ENCODE results near the gene ENPP1. TPM values are rescaled to one million over a fixed set of nuclear protein-coding genes. Genes with fewer than 3 reads are reported as not detected.

Gene ENPP1
- total RNA-seq, 2 experiments from 2014 or later, result 0.08 TPM

DNA sequence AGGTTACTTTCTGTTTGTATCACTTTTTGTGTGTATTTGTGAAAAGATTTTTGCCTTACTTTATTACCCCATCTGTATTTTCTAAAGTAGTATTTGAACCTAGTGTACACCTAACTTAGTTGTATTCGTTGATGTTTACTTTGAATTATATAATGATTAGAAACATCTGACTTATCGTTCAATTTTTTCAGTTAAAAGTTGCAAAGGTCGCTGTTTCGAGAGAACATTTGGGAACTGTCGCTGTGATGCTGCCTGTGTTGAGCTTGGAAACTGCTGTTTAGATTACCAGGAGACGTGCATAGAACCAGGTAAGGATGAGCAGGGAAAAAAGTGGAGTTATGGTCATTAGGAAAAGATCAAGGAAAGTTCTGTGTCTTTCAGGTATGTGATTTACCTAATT lies 42.0 kb downstream of the ENPP1 start:
- no peak for ATAC-seq (ENCODE audit: poor library complexity)
- Histone ChIP-seq H3K27me3 (ENCODE audit: control insufficient read depth in 1 of 2, insufficient read depth in 2 of 2, low read length in 2 of 2) (peaks cover 0 to 3% of the 10 kb centered on the region in 2 experiments), H3K27ac (ENCODE audit: low read depth in 1 of 2, low read length in 2 of 2) (no peak overlapping the region), H3K36me3 (ENCODE audit: insufficient read depth, low read length) (no peaks in the 10 kb centered on the region), H3K9me3 (ENCODE audit: control insufficient read depth in 1 of 2, insufficient read depth in 1 of 2, low read length in 2 of 2) (no peaks in the 10 kb centered on the region), H3K4me1 (ENCODE audit: insufficient read depth, low read length) (no peaks in the 10 kb centered on the region), H3K4me3 (ENCODE audit: low read length) (no peak overlapping the region)
- TF ChIP-seq, protein P1, sequence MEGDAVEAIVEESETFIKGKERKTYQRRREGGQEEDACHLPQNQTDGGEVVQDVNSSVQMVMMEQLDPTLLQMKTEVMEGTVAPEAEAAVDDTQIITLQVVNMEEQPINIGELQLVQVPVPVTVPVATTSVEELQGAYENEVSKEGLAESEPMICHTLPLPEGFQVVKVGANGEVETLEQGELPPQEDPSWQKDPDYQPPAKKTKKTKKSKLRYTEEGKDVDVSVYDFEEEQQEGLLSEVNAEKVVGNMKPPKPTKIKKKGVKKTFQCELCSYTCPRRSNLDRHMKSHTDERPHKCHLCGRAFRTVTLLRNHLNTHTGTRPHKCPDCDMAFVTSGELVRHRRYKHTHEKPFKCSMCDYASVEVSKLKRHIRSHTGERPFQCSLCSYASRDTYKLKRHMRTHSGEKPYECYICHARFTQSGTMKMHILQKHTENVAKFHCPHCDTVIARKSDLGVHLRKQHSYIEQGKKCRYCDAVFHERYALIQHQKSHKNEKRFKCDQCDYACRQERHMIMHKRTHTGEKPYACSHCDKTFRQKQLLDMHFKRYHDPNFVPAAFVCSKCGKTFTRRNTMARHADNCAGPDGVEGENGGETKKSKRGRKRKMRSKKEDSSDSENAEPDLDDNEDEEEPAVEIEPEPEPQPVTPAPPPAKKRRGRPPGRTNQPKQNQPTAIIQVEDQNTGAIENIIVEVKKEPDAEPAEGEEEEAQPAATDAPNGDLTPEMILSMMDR (IDR thresholded peaks at IDR 0.05), result no peak
- no peak for DNase-seq
- ChIA-PET POLR2A (interaction anchor here (0.7 kb wide), 1 partner anchor 187 kb away, joined by 3 read pairs; no protein-coding TSS in a partner anchor), CTCF (no interaction called here)
- Mint-ChIP-seq H3K27me3 (peaks cover 18% of the 10 kb centered on the region), H3K36me3 (ENCODE audit: low read depth) (no peaks in the 10 kb centered on the region), H3K4me3 (no peak overlapping the region), H3K9me3 (no peaks in the 10 kb centered on the region), H3K4me1 (ENCODE audit: low read depth) (no peaks in the 10 kb centered on the region), H3K27ac (no peak overlapping the region)
- intact Hi-C loops (cut with DNase I, micrococcal nuclease), result no loop called here

DNA sequence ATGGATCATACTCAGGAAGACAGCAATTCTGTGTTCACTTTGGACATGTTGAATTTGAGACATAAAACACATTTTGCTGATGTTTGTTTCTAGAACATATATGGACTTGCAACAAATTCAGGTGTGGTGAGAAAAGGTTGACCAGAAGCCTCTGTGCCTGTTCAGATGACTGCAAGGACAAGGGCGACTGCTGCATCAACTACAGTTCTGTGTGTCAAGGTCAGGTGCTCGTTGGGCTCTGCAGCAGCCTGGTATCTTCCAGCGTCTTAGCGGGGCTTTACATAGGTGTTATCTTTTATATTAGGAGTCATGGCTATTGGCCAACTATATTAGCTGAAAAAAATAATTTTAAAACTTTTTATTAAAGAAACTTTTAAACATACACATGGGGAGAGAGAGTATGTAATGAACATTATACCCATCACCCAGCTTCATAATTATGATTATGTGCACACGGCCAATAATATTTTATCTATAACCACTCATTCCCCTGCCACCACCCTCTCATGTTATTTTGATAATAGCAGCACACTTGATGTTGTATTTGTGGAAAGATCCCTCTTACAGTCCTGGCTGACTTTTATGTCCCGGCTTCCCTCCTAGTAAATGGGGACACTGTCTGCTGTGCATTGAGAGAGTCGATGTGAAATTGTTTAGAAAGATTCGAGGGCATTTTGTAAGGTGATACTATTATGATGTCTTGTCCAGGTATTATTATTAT lies 43.4 kb downstream of the ENPP1 start:
- POLR2A ChIA-PET, result no interaction called here

DNA sequence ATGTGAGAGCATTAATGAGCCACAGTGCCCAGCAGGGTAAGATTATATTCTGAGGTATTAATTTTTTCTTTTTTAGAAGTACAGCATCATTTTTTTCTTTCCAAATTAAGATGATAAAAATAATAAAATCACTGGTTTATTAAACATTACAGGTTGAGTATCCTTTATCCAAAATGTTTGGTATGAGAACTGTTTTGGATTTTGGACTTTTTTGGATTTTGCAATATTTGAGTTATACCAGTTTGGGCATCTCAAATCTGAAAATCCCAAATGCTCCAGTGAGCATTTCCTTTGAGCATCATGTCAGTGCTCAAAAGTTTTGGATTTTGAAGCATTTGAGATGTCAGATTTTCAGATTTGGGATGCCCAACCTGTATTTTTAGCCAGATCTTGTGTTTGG lies 44.4 kb downstream of the ENPP1 start:
- no peaks in the 10 kb centered on the region for H3K36me3 Mint-ChIP-seq (ENCODE audit: low read depth)
- no peaks in the 10 kb centered on the region for H3K36me3 ChIP-seq (ENCODE audit: insufficient read depth, low read length)
- intact Hi-C loops (cut with DNase I, micrococcal nuclease), result no loop called here
- no peak for ATAC-seq (ENCODE audit: poor library complexity)
- no peaks in the 10 kb centered on the region for H3K9me3 ChIP-seq (ENCODE audit: control insufficient read depth in 1 of 2, insufficient read depth in 1 of 2, low read length in 2 of 2)
- peaks cover 5% of the 10 kb centered on the region for H3K27me3 Mint-ChIP-seq
- ChIA-PET CTCF (no interaction called here), POLR2A (no interaction called here)
- H3K4me3 Mint-ChIP-seq, result no peak overlapping the region
- H3K4me1 ChIP-seq (ENCODE audit: insufficient read depth, low read length), result no peaks in the 10 kb centered on the region
- H3K27ac Mint-ChIP-seq, result no peak overlapping the region
- H3K27me3 ChIP-seq (ENCODE audit: control insufficient read depth in 1 of 2, insufficient read depth in 2 of 2, low read length in 2 of 2), result no peaks in the 10 kb centered on the region
- no peaks in the 10 kb centered on the region for H3K9me3 Mint-ChIP-seq
- no peak for DNase-seq
- H3K4me1 Mint-ChIP-seq (ENCODE audit: low read depth), result no peaks in the 10 kb centered on the region
- TF ChIP-seq, protein P1 (IDR thresholded peaks at IDR 0.05), result no peak
- H3K27ac ChIP-seq (ENCODE audit: low read depth in 1 of 2, low read length in 2 of 2), result no peak overlapping the region
- H3K4me3 ChIP-seq (ENCODE audit: low read length), result no peak overlapping the region

More for the DNA sequence above, 43.4 kb downstream of the ENPP1 start:
- no peaks in the 10 kb centered on the region for H3K9me3 Mint-ChIP-seq
- no peaks in the 10 kb centered on the region for H3K9me3 ChIP-seq (ENCODE audit: control insufficient read depth in 1 of 2, insufficient read depth in 1 of 2, low read length in 2 of 2)
- no peaks in the 10 kb centered on the region for H3K36me3 ChIP-seq (ENCODE audit: insufficient read depth, low read length)
- no peak overlapping the region for H3K4me3 ChIP-seq (ENCODE audit: low read length)
- CTCF ChIA-PET, result no interaction called here
- TF ChIP-seq, protein P1 (IDR thresholded peaks at IDR 0.05), result no peak
- DNase-seq (peak in 1 of 14 experiments; percentile 1), ATAC-seq (ENCODE audit: poor library complexity) (no peak)
- H3K27me3 ChIP-seq (ENCODE audit: control insufficient read depth in 1 of 2, insufficient read depth in 2 of 2, low read length in 2 of 2), result peaks cover 0 to 2% of the 10 kb centered on the region in 2 experiments
- H3K27ac Mint-ChIP-seq, result no peak overlapping the region
- no peak overlapping the region for H3K4me3 Mint-ChIP-seq
- intact Hi-C loops (cut with DNase I, micrococcal nuclease), result no loop called here
- H3K4me1 Mint-ChIP-seq (ENCODE audit: low read depth), result no peaks in the 10 kb centered on the region
- H3K27me3 Mint-ChIP-seq, result peaks cover 12% of the 10 kb centered on the region
- no peak overlapping the region for H3K27ac ChIP-seq (ENCODE audit: low read depth in 1 of 2, low read length in 2 of 2)
- no peaks in the 10 kb centered on the region for H3K36me3 Mint-ChIP-seq (ENCODE audit: low read depth)
- no peaks in the 10 kb centered on the region for H3K4me1 ChIP-seq (ENCODE audit: insufficient read depth, low read length)

All from CD4-positive, alpha-beta T cell (primary cell).